Measurements from ENCODE around the gene PRSS36.
A peak's percentile ranks its signal among the peaks of the same experiment; 100 is the strongest.

The PRSS36 gene

DNA sequence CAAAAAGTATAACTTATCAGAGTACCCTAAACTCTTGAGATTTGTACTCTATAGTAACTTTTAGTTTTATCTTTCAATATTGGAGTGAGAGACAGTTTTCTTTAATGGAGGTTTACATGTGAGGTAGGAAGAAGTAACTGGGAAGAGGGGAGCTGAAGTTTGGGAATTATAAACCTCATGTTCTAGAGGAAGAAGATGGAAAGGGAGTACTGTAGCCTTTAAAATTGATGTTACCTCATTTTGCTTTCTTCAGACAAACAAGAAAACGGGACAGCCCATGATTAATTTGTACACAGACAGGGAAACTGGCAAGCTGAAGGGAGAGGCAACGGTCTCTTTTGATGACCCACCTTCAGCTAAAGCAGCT is 39.5 kb upstream of the PRSS36 start:
- Mint-ChIP-seq H3K9me3 (no peaks in the 10 kb centered on the region), H3K4me3 (peak overlapping the region; percentile 60)

DNA sequence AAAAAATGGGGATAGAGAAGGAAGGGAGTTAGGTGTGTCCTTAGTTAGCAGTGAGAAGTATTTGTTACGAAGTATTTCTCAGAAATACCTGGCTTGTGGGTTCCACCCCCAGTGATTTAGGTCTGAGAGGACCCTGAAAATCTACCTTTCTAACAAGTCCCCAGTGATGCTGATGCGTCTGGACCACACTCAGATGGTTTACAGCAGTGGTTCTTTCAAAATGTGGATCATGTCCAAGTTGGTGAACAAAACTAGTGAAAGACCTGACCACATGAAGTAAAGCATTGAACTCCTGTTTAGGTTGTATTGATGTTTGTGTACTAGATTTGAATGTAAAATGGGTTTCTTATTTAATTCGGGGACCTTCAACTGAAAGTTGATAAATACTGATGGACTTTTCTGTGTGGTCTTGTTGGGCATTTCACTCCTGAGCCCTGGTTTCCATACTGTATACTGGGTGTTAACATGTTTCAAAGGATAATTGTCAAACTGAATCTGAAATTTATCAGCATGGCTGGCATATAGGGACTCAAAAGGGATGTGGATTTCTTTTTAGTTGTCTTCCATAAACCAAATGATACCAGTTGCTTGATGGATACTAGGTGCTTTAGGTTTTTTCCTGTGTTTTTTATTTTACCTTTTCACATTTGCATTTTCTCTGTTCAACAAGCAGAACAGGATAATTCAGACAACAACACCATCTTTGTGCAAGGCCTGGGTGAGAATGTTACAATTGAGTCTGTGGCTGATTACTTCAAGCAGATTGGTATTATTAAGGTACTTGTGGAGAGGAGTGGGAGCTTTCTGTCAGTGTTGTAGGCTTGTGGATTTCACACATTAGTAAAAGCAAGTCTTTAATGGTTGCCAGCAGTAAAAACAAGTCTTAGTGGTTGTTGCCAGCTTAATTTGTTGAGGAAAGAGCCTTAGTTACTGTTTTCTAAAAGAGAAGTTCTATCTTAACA is 38.9 kb upstream of the PRSS36 start:
- H3K9me3 Mint-ChIP-seq, result no peaks in the 10 kb centered on the region
- peak overlapping the region; percentile 91 for H3K27ac Mint-ChIP-seq (ENCODE audit: low read depth)
- H3K4me1 Mint-ChIP-seq, result peaks cover 89% of the 10 kb centered on the region
- ATAC-seq (replicated peaks; ENCODE audit: extremely low read depth, poor library complexity, severe bottlenecking) (peak; percentile 41), DNase-seq (ENCODE audit: low spot score in 2 of 2) (no peak)
- no peaks in the 10 kb centered on the region for H3K27me3 Mint-ChIP-seq
- H3K4me3 Mint-ChIP-seq, result peak overlapping the region; percentile 60
- H3K36me3 Mint-ChIP-seq (ENCODE audit: insufficient read depth), result peaks cover 100% of the 10 kb centered on the region

More for the DNA sequence above, 39.5 kb upstream of the PRSS36 start:
- H3K36me3 Mint-ChIP-seq (ENCODE audit: insufficient read depth), result peaks cover 100% of the 10 kb centered on the region
- DNase-seq (ENCODE audit: low spot score in 2 of 2), result no peak
- no peak for ATAC-seq (replicated peaks; ENCODE audit: extremely low read depth, poor library complexity, severe bottlenecking)
- H3K27ac Mint-ChIP-seq (ENCODE audit: low read depth), result peak overlapping the region; percentile 91
- H3K4me1 Mint-ChIP-seq, result peaks cover 89% of the 10 kb centered on the region
- H3K27me3 Mint-ChIP-seq, result no peaks in the 10 kb centered on the region

GRCh38 chr16:31187808-31188189 is 37.9 kb upstream of the PRSS36 start:
- H3K4me1 Mint-ChIP-seq, result peaks cover 91% of the 10 kb centered on the region
- H3K36me3 Mint-ChIP-seq (ENCODE audit: insufficient read depth), result peaks cover 100% of the 10 kb centered on the region
- H3K27me3 Mint-ChIP-seq, result no peaks in the 10 kb centered on the region
- peak overlapping the region; percentile 60 for H3K4me3 Mint-ChIP-seq
- no peak for DNase-seq (ENCODE audit: low spot score in 2 of 2)
- H3K27ac Mint-ChIP-seq (ENCODE audit: low read depth), result peak overlapping the region; percentile 91
- H3K9me3 Mint-ChIP-seq, result no peaks in the 10 kb centered on the region
- ATAC-seq (replicated peaks; ENCODE audit: extremely low read depth, poor library complexity, severe bottlenecking), result no peak

GRCh38 chr16:31186930-31187807 is 37.3 kb upstream of the PRSS36 start:
- Mint-ChIP-seq H3K36me3 (ENCODE audit: insufficient read depth) (peaks cover 100% of the 10 kb centered on the region), H3K27ac (ENCODE audit: low read depth) (peak overlapping the region; percentile 91), H3K4me3 (peak overlapping the region; percentile 42)

DNA sequence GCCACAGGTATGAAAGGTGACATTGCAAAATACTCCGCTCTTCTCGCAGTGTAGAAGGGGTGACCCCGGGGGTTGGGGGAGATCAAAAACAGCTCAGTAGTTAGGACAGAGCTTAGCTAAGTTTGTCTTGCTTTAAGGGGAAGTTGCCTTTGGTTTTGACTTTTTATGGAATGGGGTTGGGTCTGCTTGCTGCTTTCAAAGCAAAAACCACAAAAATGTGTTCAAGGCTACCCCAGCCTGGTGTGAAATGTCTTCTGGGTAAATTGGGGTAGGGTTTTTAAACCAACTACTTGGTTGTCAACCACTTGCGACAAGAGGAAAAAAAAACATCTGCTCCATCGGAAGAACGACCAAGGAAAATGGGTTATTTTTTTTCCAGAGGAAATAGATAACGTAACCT is 36.3 kb upstream of the PRSS36 start:
- peak overlapping the region; percentile 42 for H3K4me3 Mint-ChIP-seq
- no peak for ATAC-seq (replicated peaks; ENCODE audit: extremely low read depth, poor library complexity, severe bottlenecking)
- peaks cover 100% of the 10 kb centered on the region for H3K36me3 Mint-ChIP-seq (ENCODE audit: insufficient read depth)

More at GRCh38 chr16:31186930-31187807, 37.3 kb upstream of the PRSS36 start:
- peaks cover 98% of the 10 kb centered on the region for H3K4me1 Mint-ChIP-seq
- no peaks in the 10 kb centered on the region for H3K9me3 Mint-ChIP-seq
- ATAC-seq (replicated peaks; ENCODE audit: extremely low read depth, poor library complexity, severe bottlenecking), result no peak
- H3K27me3 Mint-ChIP-seq, result no peaks in the 10 kb centered on the region
- DNase-seq (ENCODE audit: low spot score in 2 of 2), result no peak

GRCh38 chr16:31185339-31185738 is 35.5 kb upstream of the PRSS36 start:
- Mint-ChIP-seq H3K27me3 (no peaks in the 10 kb centered on the region), H3K27ac (ENCODE audit: low read depth) (peak overlapping the region; percentile 83), H3K4me3 (peak overlapping the region; percentile 42), H3K9me3 (no peaks in the 10 kb centered on the region), H3K4me1 (peaks cover 94% of the 10 kb centered on the region), H3K36me3 (ENCODE audit: insufficient read depth) (peaks cover 100% of the 10 kb centered on the region)
- ATAC-seq (replicated peaks; ENCODE audit: extremely low read depth, poor library complexity, severe bottlenecking) (no peak), DNase-seq (ENCODE audit: low spot score in 2 of 2) (no peak)

More for the DNA sequence above, 36.3 kb upstream of the PRSS36 start:
- H3K9me3 Mint-ChIP-seq, result no peaks in the 10 kb centered on the region
- DNase-seq (ENCODE audit: low spot score in 2 of 2), result no peak
- H3K4me1 Mint-ChIP-seq, result peaks cover 98% of the 10 kb centered on the region
- H3K27ac Mint-ChIP-seq (ENCODE audit: low read depth), result peak overlapping the region; percentile 53
- no peaks in the 10 kb centered on the region for H3K27me3 Mint-ChIP-seq

GRCh38 chr16:31184888-31185287 is 35.0 kb upstream of the PRSS36 start:
- no peaks in the 10 kb centered on the region for H3K9me3 Mint-ChIP-seq
- peak overlapping the region; percentile 42 for H3K4me3 Mint-ChIP-seq
- DNase-seq (ENCODE audit: low spot score in 2 of 2) (no peak), ATAC-seq (replicated peaks; ENCODE audit: extremely low read depth, poor library complexity, severe bottlenecking) (no peak)
- H3K27me3 Mint-ChIP-seq, result no peaks in the 10 kb centered on the region
- H3K27ac Mint-ChIP-seq (ENCODE audit: low read depth), result peak overlapping the region; percentile 83
- H3K36me3 Mint-ChIP-seq (ENCODE audit: insufficient read depth), result peaks cover 100% of the 10 kb centered on the region
- peaks cover 92% of the 10 kb centered on the region for H3K4me1 Mint-ChIP-seq

- DNase-seq (ENCODE audit: low spot score in 2 of 2), result no peak
- ATAC-seq (replicated peaks; ENCODE audit: extremely low read depth, poor library complexity, severe bottlenecking), result no peak
- peaks cover 88% of the 10 kb centered on the region for H3K4me1 Mint-ChIP-seq
- H3K27me3 Mint-ChIP-seq, result no peaks in the 10 kb centered on the region
- peak overlapping the region; percentile 99 for H3K27ac Mint-ChIP-seq (ENCODE audit: low read depth)
- no peaks in the 10 kb centered on the region for H3K9me3 Mint-ChIP-seq
- H3K36me3 Mint-ChIP-seq (ENCODE audit: insufficient read depth), result peaks cover 98% of the 10 kb centered on the region
- peak overlapping the region; percentile 98 for H3K4me3 Mint-ChIP-seq
These were observed 33.9 kb upstream of the PRSS36 start for GRCh38 chr16:31183432-31184428.

DNA sequence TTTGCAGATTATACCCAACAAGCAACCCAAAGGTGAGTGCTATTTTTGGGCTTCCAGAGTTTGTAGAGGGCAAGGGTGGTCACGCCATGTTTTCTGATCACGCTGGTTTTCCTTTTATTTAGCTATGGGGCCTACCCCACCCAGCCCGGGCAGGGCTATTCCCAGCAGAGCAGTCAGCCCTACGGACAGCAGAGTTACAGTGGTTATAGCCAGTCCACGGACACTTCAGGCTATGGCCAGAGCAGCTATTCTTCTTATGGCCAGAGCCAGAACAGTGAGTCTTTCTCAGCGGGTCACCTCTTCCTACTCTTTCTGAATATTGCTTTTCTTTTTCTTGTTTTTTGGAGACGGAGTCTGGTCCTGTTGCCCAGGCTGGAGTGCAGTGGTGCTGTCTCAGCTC is 32.5 kb upstream of the PRSS36 start:
- Mint-ChIP-seq H3K27ac (ENCODE audit: low read depth) (peak overlapping the region; percentile 99), H3K9me3 (no peaks in the 10 kb centered on the region), H3K36me3 (ENCODE audit: insufficient read depth) (peaks cover 85% of the 10 kb centered on the region), H3K27me3 (no peaks in the 10 kb centered on the region), H3K4me1 (peaks cover 81% of the 10 kb centered on the region), H3K4me3 (peak overlapping the region; percentile 98)
- DNase-seq (ENCODE audit: low spot score in 2 of 2) (no peak), ATAC-seq (replicated peaks; ENCODE audit: extremely low read depth, poor library complexity, severe bottlenecking) (no peak)

DNA sequence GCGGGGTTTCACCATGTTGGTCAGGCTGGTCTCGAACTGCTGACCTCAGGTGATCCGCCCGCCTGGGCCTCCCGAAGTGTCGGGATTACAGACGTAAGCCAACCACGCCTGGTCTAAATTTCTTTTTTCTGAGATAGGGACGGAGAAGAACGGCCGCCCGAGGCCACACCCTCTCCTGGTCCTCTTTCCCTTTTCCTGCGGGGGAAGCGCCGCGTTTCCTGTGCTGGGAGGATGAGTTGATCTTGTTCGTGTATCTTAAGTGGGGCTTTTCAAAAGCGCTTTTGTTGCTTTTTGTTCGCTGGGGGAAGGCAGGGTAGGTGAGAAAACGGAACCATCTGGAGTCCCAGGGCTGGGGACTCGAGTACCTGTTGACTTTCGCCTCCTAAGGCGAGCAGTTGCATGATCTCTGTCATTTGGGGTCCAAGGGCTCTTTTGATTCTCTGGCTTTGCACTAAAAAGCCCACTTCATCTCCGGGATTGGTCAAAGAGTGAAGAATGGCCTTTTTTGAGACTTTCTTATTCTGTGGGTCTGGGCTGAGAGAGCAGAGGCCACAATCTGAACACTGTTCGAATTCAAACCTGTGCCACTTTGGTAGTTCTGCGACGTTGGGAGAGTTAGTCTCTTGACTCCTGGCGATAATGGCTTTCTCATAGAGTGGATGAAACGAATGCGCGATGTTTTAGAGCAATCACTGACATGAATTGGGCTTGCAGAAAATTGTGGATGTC is 31.4 kb upstream of the PRSS36 start:
- Mint-ChIP-seq H3K4me1 (peaks cover 77% of the 10 kb centered on the region), H3K36me3 (ENCODE audit: insufficient read depth) (peaks cover 73% of the 10 kb centered on the region), H3K4me3 (peak overlapping the region; percentile 98), H3K27me3 (no peaks in the 10 kb centered on the region), H3K27ac (ENCODE audit: low read depth) (peak overlapping the region; percentile 99), H3K9me3 (no peaks in the 10 kb centered on the region)
- ATAC-seq (replicated peaks; ENCODE audit: extremely low read depth, poor library complexity, severe bottlenecking) (no peak), DNase-seq (ENCODE audit: low spot score in 2 of 2) (no peak)

- DNase-seq (ENCODE audit: low spot score in 2 of 2), result peak; percentile 92 to 93
- Mint-ChIP-seq H3K9me3 (no peaks in the 10 kb centered on the region), H3K4me3 (peak within 1 kb of the TSS; percentile 98), H3K27ac (ENCODE audit: low read depth) (peak within 1 kb of the TSS; percentile 99), H3K27me3 (no peaks in the 10 kb centered on the region), H3K4me1 (peaks cover 63% of the 10 kb centered on the region), H3K36me3 (ENCODE audit: insufficient read depth) (peaks cover 60% of the 10 kb centered on the region)
- peak; percentile 49 for ATAC-seq (replicated peaks; ENCODE audit: extremely low read depth, poor library complexity, severe bottlenecking)
These were observed 30.0 kb upstream of the PRSS36 start, which contains the start of gene FUS for GRCh38 chr16:31179747-31180459. Gene FUS, plus strand, starts transcription at chr16:31180139. Its CDS starts 76 bp downstream, at chr16:31180215.
